Stomach (tissue), 9 donors: ENCODE results near the gene NCAPH2. TPM values are rescaled to one million over a fixed set of nuclear protein-coding genes. Genes with fewer than 3 reads are reported as not detected.

Experiments used
- DNase-seq, 2 donors: peaks; one replicate each; pipeline versions ENCODE4 v3.0.0 to v3.0.0-alpha.2; 2013 to 2019
- H3K27ac ChIP-seq, 5 donors: fragments of 200-600 bp in 4 of 5; sonication (generic) in 4 of 5; one replicate each; pipeline ENCODE4 v1.5.1; 2013 to 2019; ENCODE audit warnings: mild to moderate bottlenecking in 1 of 5, moderate library complexity in 1 of 5
- H3K27me3 ChIP-seq, 3 donors: fragments of 200-600 bp; sonication (generic); one replicate each; pipeline ENCODE4 v1.5.1; 2017 to 2019; ENCODE audit warnings: mixed run types in 1 of 3
- H3K36me3 ChIP-seq, 4 donors: fragments of 200-600 bp; sonication (generic); 1 replicate in 3 of 4; 2 replicates in 1 of 4; pipeline ENCODE4 v1.5.1; 2016 to 2019
- H3K4me1 ChIP-seq, 4 donors: fragments of 200-600 bp; sonication (generic); one replicate each; pipeline ENCODE4 v1.5.1; 2016 to 2019
- H3K4me3 ChIP-seq, 4 donors: fragments of 200-600 bp; sonication (generic) in 3 of 4; one replicate each; pipeline ENCODE4 v1.5.1; 2016 to 2019; ENCODE audit warnings: mild to moderate bottlenecking in 1 of 4
- H3K9me3 ChIP-seq, 4 donors: fragments of 200-600 bp; sonication (generic); one replicate each; pipeline ENCODE4 v1.5.1; 2016 to 2019
- CTCF ChIP-seq, 7 experiments: fragments of 450-650 bp in 4 of 7; fragments of 200-600 bp in 3 of 7; sonication (generic) in 3 of 7; IDR thresholded peaks; one replicate each; pipeline ENCODE4 v1.5.1; 2016 to 2019; ENCODE audit warnings: antibody characterized with exemption in 7 of 7, control low read depth in 2 of 7, mild to moderate bottlenecking in 1 of 7
- EP300 ChIP-seq: sonication (generic); formaldehyde crosslinking; IDR thresholded peaks from one replicate; pipeline ENCODE4 v1.6.1; 2017; ENCODE audit warnings: antibody characterized with exemption
- POLR2A ChIP-seq, 4 donors: fragments of 450-650 bp; IDR thresholded peaks; one replicate each; pipeline ENCODE4 v1.6.1; 2016; ENCODE audit warnings: antibody characterized with exemption in 4 of 4, control low read depth in 2 of 4, mild to moderate bottlenecking in 1 of 4, moderate library complexity in 1 of 4
- POLR2AphosphoS5 ChIP-seq, 3 donors: sonication (generic); formaldehyde crosslinking; IDR thresholded peaks; one replicate each; pipeline ENCODE4 v1.6.1; 2016; ENCODE audit warnings: antibody characterized with exemption in 3 of 3
- WGBS, 5 donors: extraction: QIAGEN DNeasy Blood & Tissue Kit in 3 of 5; methylation state at CpG; one replicate each; pipeline versions ENCODE4 v1.1.5 to v1.1.7; 2013 to 2018; 5-methylcytosine and 5-hydroxymethylcytosine counted together
- intact Hi-C: fragments of 100-400 bp; cut with DNase I; formaldehyde crosslinking; loops from one replicate; pipeline ENCODE4 v1.15.1; 2023; ENCODE audit warnings: low total_unique reads
- polyA plus RNA-seq, 3 donors: library from polyadenylated mRNA; stranded (reverse); fragments of 200-250 nt; gene quantifications; one replicate each; pipeline ENCODE4 v1.2.3, GENCODE V29; 2013
- total RNA-seq, 5 donors: library from RNA; depleted of rRNA; stranded (reverse); fragments of >200 nt; gene quantifications; one replicate each; pipeline versions ENCODE4 v1.1.0 to v1.2.3, GENCODE V29; 2014 to 2016
- donor health status: healthy with polysubstance abuse.
- donor health status: Bipolar disorder and iron deficiency.
- donor health status: healthy.

NCAPH2 gene
- total and polyA plus RNA-seq, 8 donors, result 12.9 to 47.9 (median 30.4) TPM

GRCh38 chr22:50564289-50564688 lies 56.3 kb downstream of the NCAPH2 start:
- TF ChIP-seq POLR2A (IDR thresholded peaks at IDR 0.05) (no peak), POLR2AphosphoS5 (IDR thresholded peaks at IDR 0.05) (no peak), EP300 (no peak), CTCF (IDR thresholded peaks at IDR 0.05) (no peak)
- peak overlapping the region in 3 of 5 donors; percentile 85 to 94 (median 86) for H3K27ac ChIP-seq
- intact Hi-C loops, result no loop called here
- peaks cover 0 to 4% (median 0%) of the 10 kb centered on the region in 4 donors for H3K36me3 ChIP-seq
- H3K4me3 ChIP-seq, result peak overlapping the region in 1 of 4 donors; percentile 67
- no peak for DNase-seq
- WGBS, 5 donors, result 84 to 92% (median 89%) methylated on average over 11 of the region's 11 CpGs
- no peaks in the 10 kb centered on the region for H3K27me3 ChIP-seq
- H3K9me3 ChIP-seq, result no peaks in the 10 kb centered on the region
- H3K4me1 ChIP-seq, result peaks cover 8 to 29% (median 22%) of the 10 kb centered on the region in 4 donors

GRCh38 chr22:50567721-50568252 lies 59.8 kb downstream of the NCAPH2 start:
- TF ChIP-seq POLR2A (IDR thresholded peaks at IDR 0.05), result no peak
- TF ChIP-seq EP300, result no peak
- no peak for TF ChIP-seq CTCF (IDR thresholded peaks at IDR 0.05)
- no peak for TF ChIP-seq POLR2AphosphoS5 (IDR thresholded peaks at IDR 0.05)
- H3K36me3 ChIP-seq, result peaks cover 3 to 31% (median 22%) of the 10 kb centered on the region in 4 donors
- peak overlapping the region in 4 of 5 donors; percentile 66 to 79 (median 77) for H3K27ac ChIP-seq
- no peaks in the 10 kb centered on the region for H3K9me3 ChIP-seq
- intact Hi-C loops, result no loop called here
- H3K27me3 ChIP-seq, result no peaks in the 10 kb centered on the region
- peaks cover 14 to 56% (median 29%) of the 10 kb centered on the region in 4 donors for H3K4me1 ChIP-seq
- no peak overlapping the region for H3K4me3 ChIP-seq
- DNase-seq, result no peak
- 86 to 96% (median 93%) methylated on average over 7 of the region's 7 CpGs for WGBS, 5 donors

GRCh38 chr22:50568626-50569025 lies 60.6 kb downstream of the NCAPH2 start:
- DNase-seq, result peak; percentile 68 to 90
- Histone ChIP-seq H3K36me3 (peaks cover 3 to 40% (median 26%) of the 10 kb centered on the region in 4 donors), H3K9me3 (no peaks in the 10 kb centered on the region), H3K27me3 (no peaks in the 10 kb centered on the region), H3K4me3 (no peak overlapping the region), H3K27ac (peak overlapping the region; percentile 66 to 79 (median 76)), H3K4me1 (peaks cover 9 to 48% (median 24%) of the 10 kb centered on the region in 4 donors)
- no peak for TF ChIP-seq EP300
- TF ChIP-seq POLR2AphosphoS5 (IDR thresholded peaks at IDR 0.05), result peak in 2 of 3 donors; percentile 41 to 46
- intact Hi-C loops, result no loop called here
- 49 to 69% (median 53%) methylated on average over 5 to 7 of the region's 7 CpGs for WGBS, 5 donors

- Histone ChIP-seq H3K9me3 (no peaks in the 10 kb centered on the region), H3K36me3 (peaks cover 3 to 44% (median 28%) of the 10 kb centered on the region in 4 donors)
Measured at GRCh38 chr22:50569041-50569459, 61.0 kb downstream of the NCAPH2 start.

GRCh38 chr22:50569896-50570535 lies 62.0 kb downstream of the NCAPH2 start:
- Histone ChIP-seq H3K27me3 (no peaks in the 10 kb centered on the region), H3K27ac (peak overlapping the region; percentile 66 to 79 (median 76)), H3K9me3 (no peaks in the 10 kb centered on the region), H3K36me3 (peaks cover 3 to 50% (median 29%) of the 10 kb centered on the region in 4 donors), H3K4me3 (no peak overlapping the region), H3K4me1 (peaks cover 5 to 39% (median 15%) of the 10 kb centered on the region in 4 donors)
- intact Hi-C loops, result no loop called here
- WGBS, 5 donors, result 86 to 92% (median 89%) methylated on average over 10 to 13 of the region's 13 CpGs
- DNase-seq, result no peak
- TF ChIP-seq POLR2AphosphoS5 (IDR thresholded peaks at IDR 0.05) (no peak), EP300 (no peak), CTCF (IDR thresholded peaks at IDR 0.05) (no peak), POLR2A (IDR thresholded peaks at IDR 0.05) (no peak)

More at GRCh38 chr22:50569041-50569459, 61.0 kb downstream of the NCAPH2 start:
- peak; percentile 74 to 82 for DNase-seq
- Histone ChIP-seq H3K27ac (peak overlapping the region; percentile 66 to 79 (median 76)), H3K27me3 (no peaks in the 10 kb centered on the region), H3K4me1 (peaks cover 5 to 43% (median 20%) of the 10 kb centered on the region in 4 donors), H3K4me3 (no peak overlapping the region)
- WGBS, 5 donors, result 36 to 55% (median 44%) methylated on average over 8 of the region's 8 CpGs
- TF ChIP-seq POLR2AphosphoS5 (IDR thresholded peaks at IDR 0.05) (peak in 1 of 3 donors; percentile 33), EP300 (no peak), POLR2A (IDR thresholded peaks at IDR 0.05) (no peak)
- intact Hi-C loops, result no loop called here
